Peyer's patch (tissue), 4 donors: ENCODE results near the gene MAML3.

Source experiments
- CTCF ChIP-seq, 6 experiments: fragments of 450-650 bp in 4 of 6; fragments of 200-600 bp in 2 of 6; sonication (generic) in 1 of 6; IDR thresholded peaks; one replicate each; pipeline ENCODE4 v1.5.1; 2017 to 2019; ENCODE audit warnings: antibody characterized with exemption in 6 of 6, mild to moderate bottlenecking in 3 of 6, moderate library complexity in 1 of 6
- POLR2A ChIP-seq, 2 donors: fragments of 450-650 bp; IDR thresholded peaks; one replicate each; pipeline ENCODE4 v1.5.1; 2017; ENCODE audit warnings: antibody characterized with exemption in 2 of 2, mild to moderate bottlenecking in 2 of 2, moderate library complexity in 2 of 2

- TF ChIP-seq CTCF (IDR thresholded peaks at IDR 0.05) (peak in 1 of 6 experiments; percentile 21), POLR2A (IDR thresholded peaks at IDR 0.05) (no peak)
These were observed 392.5 kb downstream of the MAML3 start for GRCh38 chr4:139761461-139761860.
